GM12878 (cell line): ENCODE data around the gene CAMTA1. TPM values are rescaled to one million over a fixed set of nuclear protein-coding genes. Genes with fewer than 3 reads are reported as not detected.

ENCODE experiments used
- ATAC-seq: fragments of 200-7000 bp; cut with Tn5 transposase; 3 replicates; pipeline ENCODE4 v1.9.1; 2020; ENCODE audit warnings: mild to moderate bottlenecking, moderate library complexity
- BruUV-seq: library from RNA; stranded (reverse); fragments of 400-500 nt; replicated peaks from 2 replicates; lab custom pipeline; 2021; lab: Mats Ljungman, UMichigan
- CTCF ChIA-PET: fragments of 300-600 bp; sonication (Branson Sonifier 250); formaldehyde crosslinking; extraction: SDS; loops from one replicate; lab custom pipeline; 2021; ENCODE audit warnings: inconsistent platforms; lab: Yijun Ruan, JAX
- POLR2A ChIA-PET: fragments of 350-600 bp; formaldehyde crosslinking; extraction: SDS; loops from one replicate; lab custom pipeline; 2021; ENCODE audit warnings: inconsistent platforms; lab: Charles Lee
- RAD21 ChIA-PET: fragments of 300-600 bp; sonication (Branson Sonifier 250); formaldehyde crosslinking; loops from one replicate; lab custom pipeline; 2023; ENCODE audit warnings: antibody characterized with exemption; ENCODE audit not compliant: unreplicated experiment; lab: Charles Lee
- SMC1A ChIA-PET: fragments of 300-600 bp; sonication (Branson Sonifier 250); formaldehyde crosslinking; loops from one replicate; lab custom pipeline; 2023; ENCODE audit not compliant: unreplicated experiment, uncharacterized antibody; lab: Charles Lee
- DNase-seq: peaks from one replicate; pipeline ENCODE4 v3.0.0-alpha.2; 2011; ENCODE audit warnings: low read depth, low spot score
- FAIRE-seq: peaks from 3 replicates; lab custom pipeline; 2011; peaks lifted over from hg19 to GRCh38; lab: Jason Lieb, UNC
- H2AFZ ChIP-seq: 2 replicates; pipeline ENCODE4 v1.6.0; 2011; ENCODE audit warnings: low read depth, low read length, control low read depth; ENCODE audit not compliant: control insufficient read depth
- H3K27ac ChIP-seq: 2 replicates; pipeline ENCODE4 v1.5.1; 2011; ENCODE audit warnings: control low read depth; ENCODE audit not compliant: control insufficient read depth, insufficient read depth
- H3K27me3 ChIP-seq, 2 experiments: replicated peaks in 1 of 2; 2 replicates each; pipeline versions ENCODE4 v1.6.0 to v1.6.1; 2011; ENCODE audit warnings: low read length in 1 of 2; ENCODE audit not compliant: control insufficient read depth in 2 of 2, insufficient read depth in 2 of 2
- H3K36me3 ChIP-seq, 2 experiments: 2 replicates each; pipeline ENCODE4 v1.5.1; 2011; ENCODE audit warnings: low read length in 1 of 2; ENCODE audit not compliant: control insufficient read depth in 2 of 2, insufficient read depth in 2 of 2
- H3K4me1 ChIP-seq: 2 replicates; pipeline ENCODE4 v1.6.1; 2011; ENCODE audit warnings: mild to moderate bottlenecking, low read length, moderate library complexity, mixed read lengths; ENCODE audit not compliant: control insufficient read depth, insufficient read depth
- H3K4me2 ChIP-seq: 2 replicates; pipeline ENCODE4 v1.6.0; 2011; ENCODE audit warnings: control low read depth; ENCODE audit not compliant: control insufficient read depth, insufficient read depth
- H3K4me3 ChIP-seq: fragments of 200-600 bp; sonication (generic); 2 replicates; pipeline ENCODE4 v1.5.1; 2016
- H3K79me2 ChIP-seq: 2 replicates; pipeline ENCODE4 v1.6.0; 2011; ENCODE audit warnings: low read length; ENCODE audit not compliant: control insufficient read depth, insufficient read depth
- H3K9ac ChIP-seq: 2 replicates; pipeline ENCODE4 v1.8.0; 2011; ENCODE audit warnings: low read length, control low read depth, mixed read lengths; ENCODE audit not compliant: control insufficient read depth, insufficient read depth
- H3K9me3 ChIP-seq: replicated peaks from 3 replicates; pipeline ENCODE4 v1.5.1; 2011; ENCODE audit warnings: mild to moderate bottlenecking, low read length; ENCODE audit not compliant: control insufficient read depth, insufficient read depth
- H4K20me1 ChIP-seq: 2 replicates; pipeline ENCODE4 v1.6.0; 2011; ENCODE audit not compliant: control insufficient read depth, insufficient read depth
- IKZF2 ChIP-seq, 2 experiments: fragments of 450-650 bp; IDR thresholded peaks; 2 replicates each; pipeline ENCODE4 v1.6.1; 2017; ENCODE audit warnings: mild to moderate bottlenecking in 2 of 2, moderate library complexity in 2 of 2
- RAD21 ChIP-seq: IDR thresholded peaks from 2 replicates; pipeline ENCODE4 v1.6.1; 2011; ENCODE audit warnings: mild to moderate bottlenecking, low read depth, low read length, moderate library complexity; ENCODE audit not compliant: insufficient read depth
- RBBP5 ChIP-seq: fragments of 200-600 bp; sonication (generic); conservative IDR thresholded peaks from 2 replicates; pipeline ENCODE4 v1.6.1; 2016
- STAT1 ChIP-seq: fragments of 450-650 bp; conservative IDR thresholded peaks from 2 replicates; pipeline ENCODE4 v1.6.1; 2014; ENCODE audit warnings: antibody characterized with exemption, mild to moderate bottlenecking
- ZNF274 ChIP-seq: IDR thresholded peaks from one replicate; pipeline ENCODE4 v1.8.0; 2011; ENCODE audit not compliant: insufficient read length, insufficient read depth
- WGBS: methylation state at CpG from one replicate; pipeline ENCODE4 v1.1.6; 2016; ENCODE audit warnings: low lambda C conversion rate; ENCODE audit not compliant: insufficient replicate concordance, insufficient coverage; ENCODE audit errors: missing lambda C conversion rate; 5-methylcytosine and 5-hydroxymethylcytosine counted together
- in situ Hi-C: fragments of 300-500 bp; cut with MboI; formaldehyde crosslinking; loops from 9 replicates; pipeline ENCODE4 v1.14.3; 2018; ENCODE audit warnings: mixed read lengths
- intact Hi-C: fragments of 100-400 bp; cut with micrococcal nuclease; formaldehyde crosslinking; loops from one replicate; pipeline ENCODE4 v1.14.2; 2022; ENCODE audit not compliant: unreplicated experiment
- polyA plus RNA-seq, 11 experiments: library from polyadenylated mRNA; depleted of rRNA in 4 of 11; unstranded in 6 of 11; stranded (reverse) in 5 of 11; fragments of >200 nt; fragmentation: Nextera tagmentation in 4 of 11; fragmentation: Illumina TruSeq in 1 of 11; extraction: Ambion mirVana in 4 of 11; extraction: Trizol in 1 of 11; gene quantifications; 1 replicate in 1 of 11; 2 replicates in 10 of 11; pipeline versions ENCODE4 v1.2.1 to v1.2.3, GENCODE V29; 2011 to 2016; ENCODE audit warnings: inconsistent platforms in 2 of 11, missing spikeins in 2 of 11, low read depth in 1 of 11
- total RNA-seq, 4 experiments: library from RNA; depleted of rRNA in 3 of 4; stranded (reverse); fragments of >200 nt in 3 of 4; fragmentation: Illumina TruSeq in 1 of 4; extraction: Trizol in 1 of 4; gene quantifications; 2 replicates each; pipeline versions ENCODE4 v1.2.1 to v1.2.3, GENCODE V29; 2013 to 2021

CAMTA1 gene
- total and polyA plus RNA-seq, 10 of the 15 experiments (the other 5 are each of a cell fraction or from before 2014, with no cell fraction given): 37.7 to 148 (median 76.4) TPM

- TF ChIP-seq STAT1: no peak
Observed at GRCh38 chr1:7557301-7557891, 772.1 kb downstream of the CAMTA1 start (continued).

GRCh38 chr1:7558041-7558461, 772.8 kb downstream of the CAMTA1 start:
- Histone ChIP-seq H3K4me1 (no peaks in the 10 kb centered on the region), H3K4me2 (no peak overlapping the region), H2AFZ (no peak overlapping the region), H3K27me3 (no peaks in the 10 kb centered on the region; a peak in 1 of 4 replicates), H3K9ac (no peak overlapping the region), H3K27ac (no peak overlapping the region), H3K36me3 (no peaks in the 10 kb centered on the region), H3K4me3 (no peak overlapping the region), H3K9me3 (no peaks in the 10 kb centered on the region; the same call in 2 of the 3 replicates), H4K20me1 (no peaks in the 10 kb centered on the region), H3K79me2 (no peaks in the 10 kb centered on the region)
- intact Hi-C loops (no loop called here), in situ Hi-C loops (no loop called here)
- ChIA-PET SMC1A (no interaction called here), POLR2A (no interaction called here), CTCF (no interaction called here), RAD21 (no interaction called here)
- no peak for FAIRE-seq
- no peak for TF ChIP-seq RAD21
- no peak for DNase-seq
- WGBS: 24% methylated on average over 16 of the region's 16 CpGs
- no TSS peak for BruUV-seq
- ATAC-seq: no peak

GRCh38 chr1:7558481-7558880, 773.2 kb downstream of the CAMTA1 start:
- Histone ChIP-seq H3K4me1 (no peaks in the 10 kb centered on the region), H3K27ac (no peak overlapping the region), H3K9me3 (no peaks in the 10 kb centered on the region; the same call in 2 of the 3 replicates), H3K9ac (no peak overlapping the region), H3K4me3 (no peak overlapping the region), H3K79me2 (no peaks in the 10 kb centered on the region), H3K27me3 (no peaks in the 10 kb centered on the region; a peak in 1 of 4 replicates), H2AFZ (no peak overlapping the region), H4K20me1 (no peaks in the 10 kb centered on the region), H3K36me3 (no peaks in the 10 kb centered on the region), H3K4me2 (no peak overlapping the region)
- DNase-seq (no peak), ATAC-seq (no peak), FAIRE-seq (no peak)
- ChIA-PET POLR2A (no interaction called here), RAD21 (no interaction called here), SMC1A (no interaction called here), CTCF (no interaction called here)
- intact Hi-C loops (no loop called here), in situ Hi-C loops (no loop called here)
- BruUV-seq: no TSS peak
- 4% methylated on average over 10 of the region's 10 CpGs for WGBS
- TF ChIP-seq RBBP5 (no peak), IKZF2 (IDR thresholded peaks at IDR 0.05) (no peak), ZNF274 (no peak)
